ENCODE results near the gene BMERB1. TPM values are rescaled to one million over a fixed set of nuclear protein-coding genes. Genes with fewer than 3 reads are reported as not detected.

BMERB1 gene
- polyA plus RNA-seq, 1 of the 3 experiments (the other 2 are of a cell fraction), result 33.9 TPM

- no peaks in the 10 kb centered on the region for H3K36me3 ChIP-seq (replicated peaks in 1 of 2; ENCODE audit: control insufficient read depth in 1 of 2, insufficient read depth in 2 of 2, low read length in 1 of 2)
- H3K4me3 ChIP-seq (ENCODE audit: low read depth in 2 of 2, low read length in 1 of 2), result no peak overlapping the region
- POLR2A ChIA-PET, result no interaction called here
- no peak overlapping the region for H3K27ac ChIP-seq (ENCODE audit: low read depth in 2 of 2, low read length in 1 of 2)
- no peaks in the 10 kb centered on the region for H3K27me3 ChIP-seq (ENCODE audit: insufficient read depth)
- no peaks in the 10 kb centered on the region for H3K9me3 ChIP-seq
- no peaks in the 10 kb centered on the region for H3F3A ChIP-seq (replicated peaks; ENCODE audit: insufficient read depth)
- no peaks in the 10 kb centered on the region for H4K20me1 ChIP-seq (ENCODE audit: insufficient read depth)
- peak; percentile 57; the same call in 1 of the 2 replicates for TF ChIP-seq USF1 (IDR thresholded peaks at IDR 0.05; ENCODE audit: borderline replicate concordance, low read depth)
- TF ChIP-seq ZBTB33 (IDR thresholded peaks at IDR 0.05; ENCODE audit: borderline replicate concordance, low read depth), result no peak
- no peaks in the 10 kb centered on the region; the same call in 1 of the 2 replicates for H3K79me2 ChIP-seq (ENCODE audit: insufficient read depth)
- WGBS (ENCODE audit: low lambda C conversion rate), result 85% methylated on average over 14 of the region's 14 CpGs
- no peak overlapping the region for H2AFZ ChIP-seq (ENCODE audit: low read depth)
- DNase-seq, result peak; percentile 27
- peaks cover 7 to 11% of the 10 kb centered on the region in 2 experiments; a peak in 2 of 4 replicates for H3K4me1 ChIP-seq (ENCODE audit: control insufficient read depth in 1 of 2, insufficient read depth in 2 of 2, low read depth in 1 of 2, low read length in 1 of 2)
- H3K9me2 ChIP-seq, result no peaks in the 10 kb centered on the region
- H3K9ac ChIP-seq, result no peak overlapping the region
- no peak overlapping the region for H3K4me2 ChIP-seq
- CTCF ChIA-PET, result interaction anchor here (1.0 to 1.7 kb wide), 3 partner anchors 10 to 41 kb away, joined by 3 to 6 read pairs (median 5); no protein-coding TSS in a partner anchor
Measured at GRCh38 chr16:15509051-15509592, 74.7 kb downstream of the BMERB1 start.

- H3F3A ChIP-seq (replicated peaks; ENCODE audit: insufficient read depth), result no peaks in the 10 kb centered on the region
- H3K4me1 ChIP-seq (ENCODE audit: control insufficient read depth in 1 of 2, insufficient read depth in 2 of 2, low read depth in 1 of 2, low read length in 1 of 2), result peaks cover 7 to 11% of the 10 kb centered on the region in 2 experiments; a peak in 2 of 4 replicates
- H2AFZ ChIP-seq (ENCODE audit: low read depth), result no peak overlapping the region
- H4K20me1 ChIP-seq (ENCODE audit: insufficient read depth), result no peaks in the 10 kb centered on the region
- peak; percentile 23 for DNase-seq
- H3K9me2 ChIP-seq, result no peaks in the 10 kb centered on the region
- WGBS (ENCODE audit: low lambda C conversion rate), result 94% methylated on average over 19 of the region's 19 CpGs
- no peaks in the 10 kb centered on the region for H3K9me3 ChIP-seq
- H3K4me3 ChIP-seq (ENCODE audit: low read depth in 2 of 2, low read length in 1 of 2), result no peak overlapping the region
- no peak overlapping the region for H3K27ac ChIP-seq (ENCODE audit: low read depth in 2 of 2, low read length in 1 of 2)
- no peaks in the 10 kb centered on the region for H3K27me3 ChIP-seq (ENCODE audit: insufficient read depth)
- ChIA-PET CTCF (interaction anchor here (0.9 to 1.7 kb wide), 4 partner anchors 14 to 82 kb away, joined by 3 to 6 read pairs (median 4); no protein-coding TSS in a partner anchor), POLR2A (no interaction called here)
- H3K79me2 ChIP-seq (ENCODE audit: insufficient read depth), result no peaks in the 10 kb centered on the region; the same call in 1 of the 2 replicates
- no peaks in the 10 kb centered on the region for H3K36me3 ChIP-seq (replicated peaks in 1 of 2; ENCODE audit: control insufficient read depth in 1 of 2, insufficient read depth in 2 of 2, low read length in 1 of 2)
- no peak overlapping the region for H3K4me2 ChIP-seq
- peak; percentile 35; the same call in 1 of the 2 replicates for TF ChIP-seq CTCF (IDR thresholded peaks at IDR 0.05)
- TF ChIP-seq TCF12 (IDR thresholded peaks at IDR 0.05), result no peak
- peak; percentile 32; the same call in 1 of the 2 replicates for TF ChIP-seq SMC3 (IDR thresholded peaks at IDR 0.05; ENCODE audit: low read depth, low read length)
- peak; percentile 60 for TF ChIP-seq RAD21 (IDR thresholded peaks at IDR 0.05; ENCODE audit: low read length)
- H3K9ac ChIP-seq, result no peak overlapping the region
Measured at GRCh38 chr16:15509593-15510535, 75.5 kb downstream of the BMERB1 start.
